ENCODE data around the gene FGF2. TPM values are rescaled to one million over a fixed set of nuclear protein-coding genes. Genes with fewer than 3 reads are reported as not detected.

The FGF2 gene
- total RNA-seq, 4 donors from 2014 or later, result 0.53 to 7.0 (median 3.5) TPM

GRCh38 chr4:122814426-122814825 lies 12.2 kb upstream of the FGF2 start:
- WGBS, 2 donors, result 75 to 79% methylated on average over 2 of the region's 2 CpGs
- intact Hi-C loops (cut with DNase I), result no loop called here
- H3K27ac ChIP-seq, result no peak overlapping the region
- no peaks in the 10 kb centered on the region for H3K36me3 ChIP-seq
- DNase-seq, result no peak
- no peak for TF ChIP-seq POLR2A (IDR thresholded peaks at IDR 0.05)
- TF ChIP-seq CTCF (IDR thresholded peaks at IDR 0.05), result no peak
- no peaks in the 10 kb centered on the region for H3K4me1 ChIP-seq
- no peaks in the 10 kb centered on the region for H3K27me3 ChIP-seq
- H3K4me3 ChIP-seq, result no peak overlapping the region
- H3K9me3 ChIP-seq, result no peaks in the 10 kb centered on the region

- Histone ChIP-seq H3K4me3 (no peak overlapping the region), H3K9me3 (no peaks in the 10 kb centered on the region), H3K27ac (no peak overlapping the region), H3K4me1 (no peaks in the 10 kb centered on the region), H3K36me3 (no peaks in the 10 kb centered on the region), H3K27me3 (no peaks in the 10 kb centered on the region)
- no peak for DNase-seq
- intact Hi-C loops (cut with DNase I), result no loop called here
- 91 to 94% methylated on average over 6 of the region's 6 CpGs for WGBS, 2 donors
- TF ChIP-seq POLR2A (IDR thresholded peaks at IDR 0.05) (no peak), CTCF (IDR thresholded peaks at IDR 0.05) (no peak)
These were observed 11.4 kb upstream of the FGF2 start for GRCh38 chr4:122815248-122815647.

GRCh38 chr4:122816476-122816875 lies 10.2 kb upstream of the FGF2 start:
- DNase-seq, result no peak
- 82 to 97% methylated on average over 4 of the region's 4 CpGs for WGBS, 2 donors
- intact Hi-C loops (cut with DNase I), result no loop called here
- H3K36me3 ChIP-seq, result no peaks in the 10 kb centered on the region
- H3K27ac ChIP-seq, result no peak overlapping the region
- H3K4me3 ChIP-seq, result no peak overlapping the region
- TF ChIP-seq CTCF (IDR thresholded peaks at IDR 0.05) (no peak), POLR2A (IDR thresholded peaks at IDR 0.05) (no peak)
- H3K9me3 ChIP-seq, result no peaks in the 10 kb centered on the region
- H3K4me1 ChIP-seq, result no peaks in the 10 kb centered on the region
- H3K27me3 ChIP-seq, result no peaks in the 10 kb centered on the region

- TF ChIP-seq CTCF (IDR thresholded peaks at IDR 0.05), result no peak
- no peak for TF ChIP-seq POLR2A (IDR thresholded peaks at IDR 0.05)
- DNase-seq, result no peak
- Histone ChIP-seq H3K4me1 (no peaks in the 10 kb centered on the region), H3K4me3 (no peak overlapping the region), H3K9me3 (no peaks in the 10 kb centered on the region), H3K36me3 (no peaks in the 10 kb centered on the region), H3K27me3 (no peaks in the 10 kb centered on the region), H3K27ac (no peak overlapping the region)
- intact Hi-C loops (cut with DNase I), result no loop called here
- WGBS, 2 donors, result 64 to 75% methylated on average over 7 of the region's 7 CpGs
These were observed 6.8 kb upstream of the FGF2 start for GRCh38 chr4:122819708-122820449.

GRCh38 chr4:122821092-122821491 lies 5.5 kb upstream of the FGF2 start:
- Histone ChIP-seq H3K36me3 (no peaks in the 10 kb centered on the region), H3K27me3 (peaks cover 0 to 9% (median 0%) of the 10 kb centered on the region in 4 donors), H3K4me1 (peaks cover 0 to 8% (median 0%) of the 10 kb centered on the region in 3 donors), H3K27ac (no peak overlapping the region), H3K9me3 (no peaks in the 10 kb centered on the region), H3K4me3 (no peak overlapping the region)
- WGBS, 2 donors, result 89 to 100% methylated on average over 1 of the region's 1 CpG
- no peak for TF ChIP-seq POLR2A (IDR thresholded peaks at IDR 0.05)
- TF ChIP-seq CTCF (IDR thresholded peaks at IDR 0.05), result no peak
- intact Hi-C loops (cut with DNase I), result no loop called here
- DNase-seq, result no peak

All from esophagus squamous epithelium (tissue), 5 donors.